ENCODE measurements around the gene SDF4.

GRCh38 chr1:1259119-1259488, 27.3 kb upstream of the SDF4 start:
- TF ChIP-seq CTCF (IDR thresholded peaks at IDR 0.05; ENCODE audit: borderline replicate concordance, extremely low read depth, low read length, poor library complexity, severe bottlenecking) (no peak), EZH2 (IDR thresholded peaks at IDR 0.05; ENCODE audit: borderline replicate concordance, low read depth, low read length, severe bottlenecking) (no peak)

Data from DND-41 (cell line).